SK-N-SH treated with all-trans-retinoic acid at 6 μM for 48 hours (cell line): ENCODE data around the gene OSR1.

ENCODE experiments used
- ATAC-seq: fragments of 200-7000 bp; cut with Tn5 transposase; 3 replicates; pipeline ENCODE4 v1.9.1; 2020; ENCODE audit warnings: mild to moderate bottlenecking, moderate library complexity
- ARNTL ChIP-seq: fragments of 450-650 bp; formaldehyde crosslinking; IDR thresholded peaks from 2 replicates; pipeline ENCODE4 v1.5.0; 2020; ENCODE audit warnings: low read depth, mild to moderate bottlenecking, moderate library complexity, borderline replicate concordance
- BACH2 ChIP-seq: fragments of 250-450 bp; sonication (Bioruptor Pico); IDR thresholded peaks from 2 replicates; pipeline ENCODE4 v1.9.0; 2021; ENCODE audit warnings: mild to moderate bottlenecking, borderline replicate concordance
- CSDC2 ChIP-seq: fragments of 250-450 bp; sonication (Bioruptor Pico); IDR thresholded peaks from 2 replicates; pipeline ENCODE4 v1.5.0; 2020; ENCODE audit warnings: mild to moderate bottlenecking, moderate library complexity
- ESRRG ChIP-seq: fragments of 250-450 bp; sonication (Bioruptor Pico); IDR thresholded peaks from 2 replicates; pipeline ENCODE4 v1.6.1; 2021; ENCODE audit warnings: mild to moderate bottlenecking
- GLIS3 ChIP-seq: fragments of 250-450 bp; sonication (Bioruptor Pico); IDR thresholded peaks from 2 replicates; pipeline ENCODE4 v1.5.0; 2020; ENCODE audit warnings: mild to moderate bottlenecking, moderate library complexity
- ISL1 ChIP-seq: fragments of 250-450 bp; sonication (Bioruptor Pico); IDR thresholded peaks from 2 replicates; pipeline ENCODE4 v2.1.2; 2022; ENCODE audit warnings: mild to moderate bottlenecking, moderate library complexity
- OSR1 ChIP-seq: fragments of 250-450 bp; sonication (Bioruptor Pico); IDR thresholded peaks from 2 replicates; pipeline ENCODE4 v1.8.0; 2022; ENCODE audit warnings: moderate library complexity, mild to moderate bottlenecking, inconsistent platforms
- PPARA ChIP-seq: fragments of 250-450 bp; sonication (Bioruptor Pico); IDR thresholded peaks from 2 replicates; pipeline ENCODE4 v1.5.0; 2020; ENCODE audit warnings: mild to moderate bottlenecking, borderline replicate concordance
- RARB ChIP-seq: fragments of 250-450 bp; sonication (Bioruptor Pico); IDR thresholded peaks from 2 replicates; pipeline ENCODE4 v1.8.0; 2021; ENCODE audit warnings: mild to moderate bottlenecking, moderate library complexity
- SNAI2 ChIP-seq: fragments of 250-450 bp; sonication (Bioruptor Pico); IDR thresholded peaks from 2 replicates; pipeline ENCODE4 v1.5.0; 2020; ENCODE audit warnings: mild to moderate bottlenecking, moderate library complexity
- TCF4 ChIP-seq: fragments of 250-450 bp; sonication (Bioruptor Pico); IDR thresholded peaks from 2 replicates; pipeline ENCODE4 v1.8.0; 2021; ENCODE audit warnings: mild to moderate bottlenecking, moderate library complexity, borderline replicate concordance
- TOX ChIP-seq: fragments of 250-450 bp; sonication (Bioruptor Pico); IDR thresholded peaks from 2 replicates; pipeline ENCODE4 v1.8.0; 2021; ENCODE audit warnings: mild to moderate bottlenecking, moderate library complexity, borderline replicate concordance
- TSHZ2 ChIP-seq: fragments of 250-450 bp; sonication (Bioruptor Pico); IDR thresholded peaks from 2 replicates; pipeline ENCODE4 v1.5.0; 2020; ENCODE audit warnings: mild to moderate bottlenecking, moderate library complexity
- ZC3H10 ChIP-seq: fragments of 250-450 bp; sonication (Bioruptor Pico); IDR thresholded peaks from 2 replicates; pipeline ENCODE4 v1.5.1; 2021; ENCODE audit warnings: mild to moderate bottlenecking, moderate library complexity
- ZFP3 ChIP-seq: fragments of 250-450 bp; sonication (Bioruptor Pico); IDR thresholded peaks from 2 replicates; pipeline ENCODE4 v1.5.0; 2020; ENCODE audit warnings: mild to moderate bottlenecking, moderate library complexity
- ZFP30 ChIP-seq: fragments of 450-650 bp; formaldehyde crosslinking; IDR thresholded peaks from 2 replicates; pipeline ENCODE4 v1.5.0; 2022; ENCODE audit warnings: mild to moderate bottlenecking, moderate library complexity
- ZNF70 ChIP-seq: fragments of 450-650 bp; formaldehyde crosslinking; IDR thresholded peaks from 2 replicates; pipeline ENCODE4 v1.5.0; 2020; ENCODE audit warnings: mild to moderate bottlenecking, moderate library complexity
- ZNF8 ChIP-seq: fragments of 450-650 bp; formaldehyde crosslinking; IDR thresholded peaks from 2 replicates; pipeline ENCODE4 v1.5.0; 2020; ENCODE audit warnings: mild to moderate bottlenecking, moderate library complexity
- TF ChIP-seq, protein P1 (sequence below): fragments of 250-450 bp; sonication (Bioruptor Pico); IDR thresholded peaks from 2 replicates; pipeline ENCODE4 v1.8.0; 2021; ENCODE audit warnings: low read depth, mild to moderate bottlenecking, moderate library complexity, borderline replicate concordance
- TF ChIP-seq, protein P2 (sequence below): fragments of 250-450 bp; sonication (Bioruptor Pico); IDR thresholded peaks from 2 replicates; pipeline ENCODE4 v1.5.1; 2020; ENCODE audit warnings: low read depth, mild to moderate bottlenecking, moderate library complexity
- TF ChIP-seq, protein P3 (sequence below): fragments of 250-450 bp; sonication (Bioruptor Pico); IDR thresholded peaks from 2 replicates; pipeline ENCODE4 v1.8.0; 2020; ENCODE audit warnings: mild to moderate bottlenecking, moderate library complexity, borderline replicate concordance

Gene OSR1

DNA sequence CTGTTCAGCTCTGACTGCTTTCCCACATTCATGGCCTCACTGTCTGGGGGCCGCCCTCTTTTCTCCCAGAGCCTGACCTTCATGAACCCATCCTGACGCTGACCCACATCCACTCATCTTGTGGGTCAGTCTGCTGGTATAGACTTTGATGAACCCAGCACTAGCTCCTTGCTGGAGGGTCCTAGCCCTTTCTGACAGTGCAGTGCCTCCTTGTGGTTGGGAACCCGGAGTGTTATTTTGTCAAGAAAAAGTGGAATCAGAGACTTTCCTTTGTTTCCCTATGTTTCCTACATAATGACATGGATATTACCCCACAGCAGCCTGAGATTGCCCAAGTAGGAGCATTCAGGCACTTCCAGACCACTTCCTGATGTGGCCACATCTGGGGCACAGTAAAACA lies 19.3 kb upstream of the OSR1 start:
- ATAC-seq: no peak
- TF ChIP-seq GLIS3 (CRISPR knock-in tag): no peak
- TF ChIP-seq, protein P1, sequence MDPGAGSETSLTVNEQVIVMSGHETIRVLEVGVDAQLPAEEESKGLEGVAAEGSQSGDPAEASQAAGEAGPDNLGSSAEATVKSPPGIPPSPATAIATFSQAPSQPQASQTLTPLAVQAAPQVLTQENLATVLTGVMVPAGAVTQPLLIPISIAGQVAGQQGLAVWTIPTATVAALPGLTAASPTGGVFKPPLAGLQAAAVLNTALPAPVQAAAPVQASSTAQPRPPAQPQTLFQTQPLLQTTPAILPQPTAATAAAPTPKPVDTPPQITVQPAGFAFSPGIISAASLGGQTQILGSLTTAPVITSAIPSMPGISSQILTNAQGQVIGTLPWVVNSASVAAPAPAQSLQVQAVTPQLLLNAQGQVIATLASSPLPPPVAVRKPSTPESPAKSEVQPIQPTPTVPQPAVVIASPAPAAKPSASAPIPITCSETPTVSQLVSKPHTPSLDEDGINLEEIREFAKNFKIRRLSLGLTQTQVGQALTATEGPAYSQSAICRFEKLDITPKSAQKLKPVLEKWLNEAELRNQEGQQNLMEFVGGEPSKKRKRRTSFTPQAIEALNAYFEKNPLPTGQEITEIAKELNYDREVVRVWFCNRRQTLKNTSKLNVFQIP (CRISPR knock-in tag): no peak
- no peak for TF ChIP-seq ISL1 (CRISPR knock-in tag)
- no peak for TF ChIP-seq ESRRG (CRISPR knock-in tag)
- TF ChIP-seq TOX (CRISPR knock-in tag): no peak
- TF ChIP-seq CSDC2: no peak
- no peak for TF ChIP-seq ZFP30
- no peak for TF ChIP-seq ZC3H10 (CRISPR knock-in tag)
- no peak for TF ChIP-seq ZFP3 (CRISPR knock-in tag)
- no peak for TF ChIP-seq ZNF8
- TF ChIP-seq RARB (CRISPR knock-in tag): no peak
- no peak for TF ChIP-seq PPARA
- TF ChIP-seq SNAI2: no peak
- TF ChIP-seq BACH2 (CRISPR knock-in tag): no peak
- TF ChIP-seq, protein P2, sequence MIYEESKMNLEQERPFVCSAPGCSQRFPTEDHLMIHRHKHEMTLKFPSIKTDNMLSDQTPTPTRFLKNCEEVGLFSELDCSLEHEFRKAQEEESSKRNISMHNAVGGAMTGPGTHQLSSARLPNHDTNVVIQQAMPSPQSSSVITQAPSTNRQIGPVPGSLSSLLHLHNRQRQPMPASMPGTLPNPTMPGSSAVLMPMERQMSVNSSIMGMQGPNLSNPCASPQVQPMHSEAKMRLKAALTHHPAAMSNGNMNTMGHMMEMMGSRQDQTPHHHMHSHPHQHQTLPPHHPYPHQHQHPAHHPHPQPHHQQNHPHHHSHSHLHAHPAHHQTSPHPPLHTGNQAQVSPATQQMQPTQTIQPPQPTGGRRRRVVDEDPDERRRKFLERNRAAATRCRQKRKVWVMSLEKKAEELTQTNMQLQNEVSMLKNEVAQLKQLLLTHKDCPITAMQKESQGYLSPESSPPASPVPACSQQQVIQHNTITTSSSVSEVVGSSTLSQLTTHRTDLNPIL: no peak
- no peak for TF ChIP-seq TCF4
- TF ChIP-seq, protein P3, sequence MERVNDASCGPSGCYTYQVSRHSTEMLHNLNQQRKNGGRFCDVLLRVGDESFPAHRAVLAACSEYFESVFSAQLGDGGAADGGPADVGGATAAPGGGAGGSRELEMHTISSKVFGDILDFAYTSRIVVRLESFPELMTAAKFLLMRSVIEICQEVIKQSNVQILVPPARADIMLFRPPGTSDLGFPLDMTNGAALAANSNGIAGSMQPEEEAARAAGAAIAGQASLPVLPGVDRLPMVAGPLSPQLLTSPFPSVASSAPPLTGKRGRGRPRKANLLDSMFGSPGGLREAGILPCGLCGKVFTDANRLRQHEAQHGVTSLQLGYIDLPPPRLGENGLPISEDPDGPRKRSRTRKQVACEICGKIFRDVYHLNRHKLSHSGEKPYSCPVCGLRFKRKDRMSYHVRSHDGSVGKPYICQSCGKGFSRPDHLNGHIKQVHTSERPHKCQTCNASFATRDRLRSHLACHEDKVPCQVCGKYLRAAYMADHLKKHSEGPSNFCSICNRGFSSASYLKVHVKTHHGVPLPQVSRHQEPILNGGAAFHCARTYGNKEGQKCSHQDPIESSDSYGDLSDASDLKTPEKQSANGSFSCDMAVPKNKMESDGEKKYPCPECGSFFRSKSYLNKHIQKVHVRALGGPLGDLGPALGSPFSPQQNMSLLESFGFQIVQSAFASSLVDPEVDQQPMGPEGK (CRISPR knock-in tag): no peak
- no peak for TF ChIP-seq OSR1 (CRISPR knock-in tag)
- TF ChIP-seq TSHZ2 (CRISPR knock-in tag): no peak
- TF ChIP-seq, all 23 proteins: peak for 0

- TF ChIP-seq ZNF70 (CRISPR knock-in tag): no peak
- TF ChIP-seq ISL1 (CRISPR knock-in tag): no peak
- no peak for TF ChIP-seq CSDC2
- no peak for TF ChIP-seq GLIS3 (CRISPR knock-in tag)
- no peak for TF ChIP-seq ARNTL (CRISPR knock-in tag)
- no peak for TF ChIP-seq SNAI2
- no peak for TF ChIP-seq PPARA
- no peak for TF ChIP-seq TSHZ2 (CRISPR knock-in tag)
- ATAC-seq: no peak
Measured at GRCh38 chr2:19373352-19373751, 14.9 kb upstream of the OSR1 start.

- no peak for TF ChIP-seq ZC3H10 (CRISPR knock-in tag)
- TF ChIP-seq, all 23 proteins: peak for 0
- ATAC-seq: no peak
Measured at GRCh38 chr2:19371996-19372582, 13.7 kb upstream of the OSR1 start.
